HepG2 (cell line): ENCODE measurements around the gene RHOBTB1. TPM values are rescaled to one million over a fixed set of nuclear protein-coding genes. Genes with fewer than 3 reads are reported as not detected.
A peak's percentile ranks its signal among the peaks of the same experiment; 100 is the strongest.

Experiments
- ATAC-seq: fragments of 200-7000 bp; cut with Tn5 transposase; 3 replicates; pipeline ENCODE4 v1.9.1; 2020; ENCODE audit warnings: mild to moderate bottlenecking, moderate library complexity
- BruUV-seq: library from RNA; stranded (reverse); fragments of 400-500 nt; replicated peaks from 2 replicates; lab custom pipeline; 2021; lab: Mats Ljungman, UMichigan
- CTCF ChIA-PET: fragments of 300-600 bp; formaldehyde crosslinking; extraction: SDS; loops from one replicate; lab custom pipeline; 2021; ENCODE audit warnings: low total read pairs, inconsistent platforms, low intra/inter-chr PET ratio; lab: Yijun Ruan, JAX
- POLR2A ChIA-PET: fragments of 350-600 bp; sonication (Branson Sonifier 250); formaldehyde crosslinking; loops from one replicate; lab custom pipeline; 2020; ENCODE audit warnings: antibody characterized with exemption, inconsistent platforms; lab: Yijun Ruan, JAX
- DNase-seq: peaks from one replicate; pipeline ENCODE4 v3.0.0-alpha.2; 2015; ENCODE audit warnings: low spot score
- FAIRE-seq: peaks from 3 replicates; lab custom pipeline; 2011; peaks lifted over from hg19 to GRCh38; lab: Jason Lieb, UNC
- H2AFZ ChIP-seq: one replicate; pipeline ENCODE4 v1.6.1; 2011; ENCODE audit warnings: low read length, inconsistent platforms
- H3K27ac ChIP-seq: fragments of 300-600 bp; 3 replicates; pipeline ENCODE4 v1.8.0; 2011; ENCODE audit warnings: mixed run types, mild to moderate bottlenecking, mixed read lengths, low read length, inconsistent platforms; ENCODE audit not compliant: insufficient read depth; ENCODE audit errors: extremely low read length
- H3K27me3 ChIP-seq, 2 experiments: fragments of 200-600 bp in 1 of 2; 2 replicates in 1 of 2; 3 replicates in 1 of 2; pipeline versions ENCODE4 v1.6.0 to v1.8.0; 2011; ENCODE audit warnings: low read length in 2 of 2, mild to moderate bottlenecking in 2 of 2, moderate library complexity in 2 of 2, inconsistent platforms in 1 of 2; ENCODE audit not compliant: insufficient read depth in 2 of 2, control insufficient read depth in 1 of 2
- H3K36me3 ChIP-seq, 2 experiments: fragments of 200-600 bp in 1 of 2; replicated peaks in 1 of 2; 2 replicates in 1 of 2; 3 replicates in 1 of 2; pipeline versions ENCODE4 v1.5.1 to v1.8.0; 2011; ENCODE audit warnings: low read length in 2 of 2, inconsistent platforms in 1 of 2; ENCODE audit not compliant: insufficient read depth in 2 of 2, control insufficient read depth in 1 of 2
- H3K4me1 ChIP-seq: 2 replicates; pipeline ENCODE4 v1.5.1; 2012; ENCODE audit warnings: low read length, inconsistent platforms; ENCODE audit not compliant: insufficient read depth
- H3K4me2 ChIP-seq: 2 replicates; pipeline ENCODE4 v1.6.0; 2011; ENCODE audit warnings: low read depth, low read length, inconsistent platforms
- H3K4me3 ChIP-seq, 3 experiments: fragments of 200-600 bp in 1 of 3; sonication (generic), shearing (Covaris generic) in 1 of 3; replicated peaks in 1 of 3; 2 replicates each; pipeline ENCODE4 v1.5.1; 2011 to 2016; ENCODE audit warnings: low read length in 3 of 3, inconsistent platforms in 2 of 3, low read depth in 2 of 3, mild to moderate bottlenecking in 2 of 3, control low read depth in 1 of 3, mixed read lengths in 1 of 3; ENCODE audit not compliant: insufficient read depth in 1 of 3
- H3K79me2 ChIP-seq: one replicate; pipeline ENCODE4 v1.6.1; 2011; ENCODE audit warnings: low read length, inconsistent platforms; ENCODE audit not compliant: insufficient read depth
- H3K9ac ChIP-seq: 2 replicates; pipeline ENCODE4 v1.6.0; 2011; ENCODE audit warnings: mild to moderate bottlenecking, low read depth, low read length, inconsistent platforms; ENCODE audit not compliant: insufficient read depth
- H3K9me3 ChIP-seq: 2 replicates; pipeline ENCODE4 v1.5.1; 2012; ENCODE audit warnings: mild to moderate bottlenecking, low read length
- H4K20me1 ChIP-seq: 2 replicates; pipeline ENCODE4 v1.6.0; 2011; ENCODE audit warnings: inconsistent platforms, mild to moderate bottlenecking, low read length, moderate library complexity; ENCODE audit not compliant: insufficient read depth
- CBX1 ChIP-seq: IDR thresholded peaks from one replicate; pipeline ENCODE4 v1.6.1; 2016; ENCODE audit warnings: antibody characterized with exemption, low read depth
- FOXK1 ChIP-seq: sonication (generic); formaldehyde crosslinking; IDR thresholded peaks from 2 replicates; pipeline ENCODE4 v1.4.0; 2020; ENCODE audit warnings: low read depth, missing genetic modification reagents, borderline replicate concordance
- GABPA ChIP-seq, 2 experiments: IDR thresholded peaks; 2 replicates each; pipeline ENCODE4 v1.6.1; 2011 to 2016; ENCODE audit warnings: low read depth in 2 of 2, low read length in 1 of 2, missing biosample characterization in 1 of 2, missing genetic modification characterization in 1 of 2
- HMG20B ChIP-seq: conservative IDR thresholded peaks from 2 replicates; pipeline ENCODE4 v1.6.1; 2016; ENCODE audit warnings: missing genetic modification reagents, missing compliant biosample characterization
- HNF4A ChIP-seq: sonication (generic); formaldehyde crosslinking; IDR thresholded peaks from 2 replicates; pipeline ENCODE4 v1.4.0; 2020; ENCODE audit warnings: missing genetic modification reagents
- RBM39 ChIP-seq: fragments of 200-400 bp; formaldehyde crosslinking; IDR thresholded peaks from one replicate; pipeline ENCODE4 v1.6.1; 2018; ENCODE audit warnings: antibody characterized with exemption, mild to moderate bottlenecking, low read depth, low read length; ENCODE audit not compliant: poor library complexity, severe bottlenecking
- TEAD3 ChIP-seq: optimal IDR thresholded peaks from 2 replicates; pipeline ENCODE3; 2016; ENCODE audit warnings: borderline replicate concordance
- ZNF510 ChIP-seq: sonication (generic); formaldehyde crosslinking; IDR thresholded peaks from 2 replicates; pipeline ENCODE4 v1.4.0; 2020; ENCODE audit warnings: low read depth, mild to moderate bottlenecking, missing genetic modification reagents
- ZNF800 ChIP-seq: sonication (generic); formaldehyde crosslinking; IDR thresholded peaks from 2 replicates; pipeline ENCODE4 v1.4.0; 2020; ENCODE audit warnings: missing genetic modification reagents
- WGBS: methylation state at CpG from one replicate; pipeline ENCODE4 v1.1.6; 2017; ENCODE audit warnings: low lambda C conversion rate; 5-methylcytosine and 5-hydroxymethylcytosine counted together
- in situ Hi-C: cut with HindIII; loops from 2 replicates; pipeline ENCODE4 v1.10.0; 2017; ENCODE audit warnings: low pct_unique_long_range_greater_than_20kb; ENCODE audit not compliant: extremely low pct_ligation_motif_present
- intact Hi-C: fragments of 100-400 bp; cut with micrococcal nuclease; formaldehyde crosslinking; loops from one replicate; pipeline ENCODE4 v1.10.0; 2022; ENCODE audit not compliant: unreplicated experiment
- polyA plus RNA-seq, 8 experiments: library from polyadenylated mRNA; depleted of rRNA in 3 of 8; stranded (reverse) in 7 of 8; unstranded in 1 of 8; fragments of >200 nt; fragmentation: Illumina TruSeq in 4 of 8; extraction: Trizol in 4 of 8; gene quantifications; 2 replicates each; pipeline versions ENCODE4 v1.2.1 to v1.2.3, GENCODE V29; 2011 to 2016; ENCODE audit warnings: low read depth in 4 of 8, missing spikeins in 1 of 8, mixed read lengths in 1 of 8; ENCODE audit not compliant: insufficient read depth in 1 of 8
- total RNA-seq, 5 experiments: library from RNA; depleted of rRNA; stranded (reverse); fragments of >200 nt; fragmentation: Illumina TruSeq; extraction: Trizol; gene quantifications; 2 replicates each; pipeline ENCODE4 v1.2.3, GENCODE V29; 2016; ENCODE audit warnings: low read depth in 1 of 5
- TF ChIP-seq, protein P1 (sequence below): sonication (generic); formaldehyde crosslinking; conservative IDR thresholded peaks from 2 replicates; pipeline ENCODE4 v1.4.0; 2020; ENCODE audit warnings: mild to moderate bottlenecking, missing genetic modification reagents, moderate library complexity
- TF ChIP-seq, protein P2 (sequence below): sonication (generic); formaldehyde crosslinking; IDR thresholded peaks from 2 replicates; pipeline ENCODE4 v1.5.1; 2020; ENCODE audit warnings: mild to moderate bottlenecking, missing genetic modification reagents, borderline replicate concordance

The RHOBTB1 gene
- total and polyA plus RNA-seq, 2 of the 13 experiments (the other 11 are each of a cell fraction or from before 2014, with no cell fraction given), result 18.8 to 59.5 TPM

GRCh38 chr10:60910543-60910942 is 33.4 kb downstream of the RHOBTB1 start:
- CTCF ChIA-PET, result no interaction called here
- Histone ChIP-seq H3K79me2 (no peaks in the 10 kb centered on the region), H3K36me3 (peaks cover 12 to 49% of the 10 kb centered on the region in 2 experiments), H3K4me2 (no peak overlapping the region), H3K27ac (no peak overlapping the region), H4K20me1 (no peaks in the 10 kb centered on the region), H3K4me1 (peaks cover 10% of the 10 kb centered on the region), H3K9ac (no peak overlapping the region), H3K9me3 (no peaks in the 10 kb centered on the region), H2AFZ (no peak overlapping the region), H3K4me3 (no peak overlapping the region), H3K27me3 (no peaks in the 10 kb centered on the region)
- intact Hi-C loops (no loop called here), in situ Hi-C loops (no loop called here)
- ATAC-seq, result no peak
- WGBS, result 98% methylated on average over 5 of the region's 5 CpGs
- TF ChIP-seq RBM39 (no peak), ZNF510 (no peak), ZNF800 (CRISPR knock-in tag) (no peak)
- FAIRE-seq, result no peak
- POLR2A ChIA-PET, result no interaction called here
- BruUV-seq, result no TSS peak
- DNase-seq, result no peak

GRCh38 chr10:60908896-60909295 is 35.1 kb downstream of the RHOBTB1 start:
- intact Hi-C loops (loop anchor here (5.0 kb wide), 1 partner anchor 33 kb away; the partner anchor contains the start of gene RHOBTB1), in situ Hi-C loops (no loop called here)
- Histone ChIP-seq H3K79me2 (no peaks in the 10 kb centered on the region), H3K27me3 (no peaks in the 10 kb centered on the region), H4K20me1 (no peaks in the 10 kb centered on the region), H3K4me3 (no peak overlapping the region), H3K9ac (no peak overlapping the region), H3K4me1 (peaks cover 12% of the 10 kb centered on the region), H3K4me2 (no peak overlapping the region), H3K27ac (no peak overlapping the region), H2AFZ (no peak overlapping the region), H3K9me3 (no peaks in the 10 kb centered on the region), H3K36me3 (peaks cover 11 to 46% of the 10 kb centered on the region in 2 experiments)
- BruUV-seq, result no TSS peak
- DNase-seq, result peak; percentile 30
- CTCF ChIA-PET, result no interaction called here
- no peak for FAIRE-seq
- WGBS, result 93% methylated on average over 6 of the region's 6 CpGs
- POLR2A ChIA-PET, result no interaction called here
- peak; percentile 47; the same call in 2 of the 3 replicates for ATAC-seq
- no peak for TF ChIP-seq GABPA (IDR thresholded peaks at IDR 0.05; ENCODE audit: low read depth, low read length)
- TF ChIP-seq GABPA (CRISPR knock-in tag; IDR thresholded peaks at IDR 0.05; ENCODE audit: low read depth), result peak; percentile 24; the same call in 1 of the 2 replicates
- TF ChIP-seq, protein P1, sequence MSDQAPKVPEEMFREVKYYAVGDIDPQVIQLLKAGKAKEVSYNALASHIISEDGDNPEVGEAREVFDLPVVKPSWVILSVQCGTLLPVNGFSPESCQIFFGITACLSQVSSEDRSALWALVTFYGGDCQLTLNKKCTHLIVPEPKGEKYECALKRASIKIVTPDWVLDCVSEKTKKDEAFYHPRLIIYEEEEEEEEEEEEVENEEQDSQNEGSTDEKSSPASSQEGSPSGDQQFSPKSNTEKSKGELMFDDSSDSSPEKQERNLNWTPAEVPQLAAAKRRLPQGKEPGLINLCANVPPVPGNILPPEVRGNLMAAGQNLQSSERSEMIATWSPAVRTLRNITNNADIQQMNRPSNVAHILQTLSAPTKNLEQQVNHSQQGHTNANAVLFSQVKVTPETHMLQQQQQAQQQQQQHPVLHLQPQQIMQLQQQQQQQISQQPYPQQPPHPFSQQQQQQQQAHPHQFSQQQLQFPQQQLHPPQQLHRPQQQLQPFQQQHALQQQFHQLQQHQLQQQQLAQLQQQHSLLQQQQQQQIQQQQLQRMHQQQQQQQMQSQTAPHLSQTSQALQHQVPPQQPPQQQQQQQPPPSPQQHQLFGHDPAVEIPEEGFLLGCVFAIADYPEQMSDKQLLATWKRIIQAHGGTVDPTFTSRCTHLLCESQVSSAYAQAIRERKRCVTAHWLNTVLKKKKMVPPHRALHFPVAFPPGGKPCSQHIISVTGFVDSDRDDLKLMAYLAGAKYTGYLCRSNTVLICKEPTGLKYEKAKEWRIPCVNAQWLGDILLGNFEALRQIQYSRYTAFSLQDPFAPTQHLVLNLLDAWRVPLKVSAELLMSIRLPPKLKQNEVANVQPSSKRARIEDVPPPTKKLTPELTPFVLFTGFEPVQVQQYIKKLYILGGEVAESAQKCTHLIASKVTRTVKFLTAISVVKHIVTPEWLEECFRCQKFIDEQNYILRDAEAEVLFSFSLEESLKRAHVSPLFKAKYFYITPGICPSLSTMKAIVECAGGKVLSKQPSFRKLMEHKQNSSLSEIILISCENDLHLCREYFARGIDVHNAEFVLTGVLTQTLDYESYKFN, result 0 out of 2 replicates have a peak, but pooled peaks have one; percentile 27
- TF ChIP-seq HNF4A (CRISPR knock-in tag), result peak; percentile 28; the same call in 1 of the 2 replicates
- no peak for TF ChIP-seq CBX1
- TF ChIP-seq, protein P2, sequence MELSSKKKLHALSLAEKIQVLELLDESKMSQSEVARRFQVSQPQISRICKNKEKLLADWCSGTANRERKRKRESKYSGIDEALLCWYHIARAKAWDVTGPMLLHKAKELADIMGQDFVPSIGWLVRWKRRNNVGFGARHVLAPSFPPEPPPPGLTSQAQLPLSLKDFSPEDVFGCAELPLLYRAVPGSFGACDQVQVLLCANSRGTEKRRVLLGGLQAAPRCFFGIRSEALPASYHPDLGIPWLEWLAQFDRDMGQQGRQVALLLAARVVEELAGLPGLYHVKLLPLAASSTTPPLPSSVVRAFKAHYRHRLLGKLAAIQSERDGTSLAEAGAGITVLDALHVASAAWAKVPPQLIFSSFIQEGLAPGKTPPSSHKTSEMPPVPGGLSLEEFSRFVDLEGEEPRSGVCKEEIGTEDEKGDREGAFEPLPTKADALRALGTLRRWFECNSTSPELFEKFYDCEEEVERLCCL (CRISPR knock-in tag), result no peak
- TF ChIP-seq FOXK1 (CRISPR knock-in tag), result no peak
- TF ChIP-seq HMG20B, result no peak
- peak; percentile 16 for TF ChIP-seq TEAD3 (CRISPR knock-in tag)
